ENCODE results near the gene ZNF436. TPM values are rescaled to one million over a fixed set of nuclear protein-coding genes. Genes with fewer than 3 reads are reported as not detected.

ZNF436 gene
- polyA plus RNA-seq, 1 experiment = 8.1 TPM

GRCh38 chr1:23344987-23345472 lies 24.6 kb downstream of the ZNF436 start:
- DNase-seq (ENCODE audit: low read depth) = no peak
- POLR2A ChIA-PET = no interaction called here
- Histone ChIP-seq H3K36me3 (ENCODE audit: control insufficient read depth, insufficient read depth, low read length) (no peaks in the 10 kb centered on the region), H3K27me3 (ENCODE audit: control insufficient read depth, insufficient read depth, low read length) (no peaks in the 10 kb centered on the region), H3K4me3 (ENCODE audit: low read depth, low read length) (peak overlapping the region; percentile 36)
- CTCF ChIA-PET = interaction anchor here (0.9 to 1.2 kb wide), 3 partner anchors 21 to 161 kb away, joined by 3 to 6 read pairs (median 5); no protein-coding TSS in a partner anchor
- TF ChIP-seq CTCF (IDR thresholded peaks at IDR 0.05; ENCODE audit: insufficient read depth, low read depth, low read length) = no peak

GRCh38 chr1:23344111-23344986 lies 25.3 kb downstream of the ZNF436 start, which contains the start of gene HNRNPR:
Gene HNRNPR, minus strand, starts transcription at chr1:23344284. Its CDS starts 3,276 bp downstream, at chr1:23341008.
- DNase-seq (ENCODE audit: low read depth) = peak; percentile 99
- CTCF ChIA-PET = interaction anchor here (0.6 to 1.2 kb wide), 5 partner anchors 22 to 244 kb away, joined by 3 to 7 read pairs (median 5); no protein-coding TSS in a partner anchor
- H3K4me3 ChIP-seq (ENCODE audit: low read depth, low read length) = peak within 1 kb of the TSS; percentile 76
- POLR2A ChIA-PET = interaction anchor here (0.6 to 1.0 kb wide), 8 partner anchors 24 to 140 kb away, joined by 3 to 15 read pairs (median 4); partner anchors contain the start of genes ASAP3 and ZNF436
- no peaks in the 10 kb centered on the region for H3K27me3 ChIP-seq (ENCODE audit: control insufficient read depth, insufficient read depth, low read length)
- no peaks in the 10 kb centered on the region for H3K36me3 ChIP-seq (ENCODE audit: control insufficient read depth, insufficient read depth, low read length)
- 0 out of 2 replicates have a peak, but pooled peaks have one; percentile 13 for TF ChIP-seq CTCF (IDR thresholded peaks at IDR 0.05; ENCODE audit: insufficient read depth, low read depth, low read length)

GRCh38 chr1:23343221-23344110 lies 26.2 kb downstream of the ZNF436 start:
- no peaks in the 10 kb centered on the region for H3K36me3 ChIP-seq (ENCODE audit: control insufficient read depth, insufficient read depth, low read length)
- no peaks in the 10 kb centered on the region for H3K27me3 ChIP-seq (ENCODE audit: control insufficient read depth, insufficient read depth, low read length)
- DNase-seq (ENCODE audit: low read depth) = no peak
- ChIA-PET CTCF (interaction anchor here (0.6 to 1.2 kb wide), 4 partner anchors 61 to 159 kb away, joined by 3 to 7 read pairs (median 4); no protein-coding TSS in a partner anchor), POLR2A (interaction anchor here (0.5 to 1.1 kb wide), 4 partner anchors 25 to 141 kb away, joined by 3 to 6 read pairs (median 3); partner anchors contain the start of gene ASAP3)
- no peak for TF ChIP-seq CTCF (IDR thresholded peaks at IDR 0.05; ENCODE audit: insufficient read depth, low read depth, low read length)
- peak overlapping the region; percentile 76 for H3K4me3 ChIP-seq (ENCODE audit: low read depth, low read length)

GRCh38 chr1:23341931-23342692 lies 27.5 kb downstream of the ZNF436 start:
- H3K27me3 ChIP-seq (ENCODE audit: control insufficient read depth, insufficient read depth, low read length) = no peaks in the 10 kb centered on the region
- no peak for TF ChIP-seq CTCF (IDR thresholded peaks at IDR 0.05; ENCODE audit: insufficient read depth, low read depth, low read length)
- CTCF ChIA-PET = interaction anchor here (1.7 kb wide), 1 partner anchor 62 kb away, joined by 7 read pairs; no protein-coding TSS in a partner anchor
- POLR2A ChIA-PET = interaction anchor here (1.1 kb wide), 1 partner anchor 61 kb away, joined by 3 read pairs; no protein-coding TSS in a partner anchor
- no peak for DNase-seq (ENCODE audit: low read depth)
- peak overlapping the region; percentile 76 for H3K4me3 ChIP-seq (ENCODE audit: low read depth, low read length)
- H3K36me3 ChIP-seq (ENCODE audit: control insufficient read depth, insufficient read depth, low read length) = peaks cover under 1% of the 10 kb centered on the region; the same call in 1 of the 2 replicates
